Muscle layer of duodenum (tissue), 2 donors: ENCODE results near the gene MYO3B.

ENCODE experiments used
- H3K27ac ChIP-seq: one replicate; pipeline ENCODE4 v1.7.0; 2013; ENCODE audit warnings: mild to moderate bottlenecking, low read length
- H3K27me3 ChIP-seq: one replicate; pipeline ENCODE4 v1.7.0; 2013; ENCODE audit warnings: low read depth, mild to moderate bottlenecking, control low read depth, low read length
- H3K36me3 ChIP-seq, 2 donors: one replicate each; pipeline ENCODE4 v1.7.0; 2013; ENCODE audit warnings: low read length in 2 of 2, control low read depth in 1 of 2, mild to moderate bottlenecking in 1 of 2; ENCODE audit not compliant: insufficient read depth in 2 of 2, control insufficient read depth in 1 of 2
- H3K4me1 ChIP-seq, 2 donors: one replicate each; pipeline ENCODE4 v1.7.0; 2013; ENCODE audit warnings: low read length in 2 of 2, mild to moderate bottlenecking in 2 of 2, control low read depth in 1 of 2, moderate library complexity in 1 of 2; ENCODE audit not compliant: insufficient read depth in 2 of 2, control insufficient read depth in 1 of 2
- H3K4me3 ChIP-seq, 2 donors: one replicate each; pipeline ENCODE4 v1.7.0; 2013; ENCODE audit warnings: low read length in 2 of 2, low read depth in 1 of 2, mild to moderate bottlenecking in 1 of 2
- H3K9me3 ChIP-seq, 2 donors: one replicate each; pipeline ENCODE4 v1.7.0; 2013; ENCODE audit warnings: low read length in 2 of 2, control low read depth in 1 of 2, mild to moderate bottlenecking in 1 of 2; ENCODE audit not compliant: control insufficient read depth in 1 of 2
- donor health status: healthy.

Gene MYO3B

DNA sequence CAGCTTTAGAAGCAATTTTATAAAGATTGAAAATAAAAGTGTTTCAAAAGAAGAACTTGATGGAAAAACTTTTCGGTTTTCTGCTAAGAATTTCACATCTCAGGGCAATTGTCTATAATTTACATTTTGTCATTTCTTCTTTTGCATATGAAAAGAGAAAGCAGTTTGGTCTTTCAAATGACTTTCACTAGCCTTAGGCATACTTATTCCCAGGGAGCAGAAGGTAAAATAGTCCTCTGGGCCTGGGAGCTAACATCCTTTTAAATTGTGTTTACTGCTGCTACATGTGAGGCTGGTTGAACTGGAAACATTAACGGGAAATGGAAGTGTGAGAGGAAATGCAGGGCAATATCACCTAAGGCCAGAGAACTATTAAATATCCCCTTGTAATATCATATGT is 37.1 kb downstream of the MYO3B start:
- no peaks in the 10 kb centered on the region for H3K4me1 ChIP-seq
- no peak overlapping the region for H3K27ac ChIP-seq
- H3K9me3 ChIP-seq, result no peaks in the 10 kb centered on the region
- H3K4me3 ChIP-seq, result no peak overlapping the region
- H3K36me3 ChIP-seq, result no peaks in the 10 kb centered on the region
- no peaks in the 10 kb centered on the region for H3K27me3 ChIP-seq

DNA sequence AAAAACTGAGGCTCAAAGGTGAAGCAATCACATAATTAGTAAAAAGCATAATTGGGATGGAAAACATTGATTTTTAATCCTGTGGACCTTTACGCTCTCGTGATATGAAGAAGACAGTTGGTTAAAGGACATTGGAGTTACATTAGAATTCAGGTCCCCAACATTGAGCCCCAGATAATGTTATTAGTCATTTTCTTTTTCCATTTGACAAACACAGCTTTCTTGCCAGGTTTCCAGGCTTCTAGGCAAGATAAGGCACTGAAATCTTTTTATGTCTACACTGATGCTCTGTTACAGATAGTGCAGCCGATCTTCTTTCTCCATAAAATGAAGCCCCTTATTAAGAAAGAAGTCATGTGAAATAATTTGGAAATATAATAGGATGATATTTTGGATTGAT is 38.5 kb downstream of the MYO3B start:
- H3K4me3 ChIP-seq, result no peak overlapping the region
- H3K27me3 ChIP-seq, result no peaks in the 10 kb centered on the region
- no peaks in the 10 kb centered on the region for H3K9me3 ChIP-seq
- H3K27ac ChIP-seq, result no peak overlapping the region
- H3K4me1 ChIP-seq, result peaks cover 0 to 4% of the 10 kb centered on the region in 2 donors
- H3K36me3 ChIP-seq, result no peaks in the 10 kb centered on the region

DNA sequence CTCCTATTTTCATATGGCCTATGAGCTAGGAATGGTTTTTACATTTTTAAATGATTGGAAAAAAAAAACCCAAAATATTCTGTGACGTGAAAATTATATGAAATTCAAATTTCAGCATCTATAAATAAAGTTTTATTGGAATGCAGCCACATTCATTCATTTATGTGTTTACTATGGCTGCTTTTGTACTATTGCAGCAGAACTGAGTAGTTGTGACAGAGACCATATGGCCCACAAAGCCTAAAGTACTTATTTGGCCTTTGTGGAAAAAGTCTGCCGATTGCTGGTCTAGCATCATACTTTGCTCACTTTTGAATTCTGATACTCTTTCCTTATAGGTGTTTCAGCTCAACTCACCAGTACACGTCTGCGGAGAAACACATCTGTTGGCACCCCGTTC is 39.0 kb downstream of the MYO3B start:
- Histone ChIP-seq H3K27ac (no peak overlapping the region), H3K36me3 (no peaks in the 10 kb centered on the region), H3K9me3 (no peaks in the 10 kb centered on the region), H3K4me3 (no peak overlapping the region), H3K4me1 (peaks cover 0 to 8% of the 10 kb centered on the region in 2 donors), H3K27me3 (no peaks in the 10 kb centered on the region)

DNA sequence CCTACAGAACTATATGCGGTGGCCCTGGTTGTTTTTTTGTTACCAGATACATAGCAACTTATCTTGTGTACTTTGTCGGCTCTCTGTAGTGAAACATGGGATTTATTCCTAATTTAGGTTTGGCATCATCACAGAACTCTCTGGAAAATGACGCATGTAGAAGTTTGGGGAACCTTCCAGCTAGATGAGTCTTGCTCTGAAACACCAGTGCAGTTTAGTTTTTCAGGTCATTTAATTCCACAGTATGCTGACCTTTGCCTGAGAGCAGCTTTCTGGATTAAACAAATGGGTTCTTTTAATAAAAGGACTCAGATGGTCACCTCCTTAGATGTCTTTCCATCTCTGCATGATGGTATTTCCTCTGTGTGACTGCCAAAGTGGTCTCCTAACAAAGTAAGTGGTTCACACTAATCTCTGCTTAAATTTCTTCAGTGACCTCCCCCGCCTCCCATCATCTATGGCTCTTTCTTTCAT is 39.9 kb downstream of the MYO3B start:
- H3K4me1 ChIP-seq, result peaks cover 0 to 10% of the 10 kb centered on the region in 2 donors
- H3K4me3 ChIP-seq, result no peak overlapping the region
- H3K27me3 ChIP-seq, result no peaks in the 10 kb centered on the region
- H3K36me3 ChIP-seq, result no peaks in the 10 kb centered on the region
- no peaks in the 10 kb centered on the region for H3K9me3 ChIP-seq
- peak overlapping the region; percentile 47 for H3K27ac ChIP-seq

DNA sequence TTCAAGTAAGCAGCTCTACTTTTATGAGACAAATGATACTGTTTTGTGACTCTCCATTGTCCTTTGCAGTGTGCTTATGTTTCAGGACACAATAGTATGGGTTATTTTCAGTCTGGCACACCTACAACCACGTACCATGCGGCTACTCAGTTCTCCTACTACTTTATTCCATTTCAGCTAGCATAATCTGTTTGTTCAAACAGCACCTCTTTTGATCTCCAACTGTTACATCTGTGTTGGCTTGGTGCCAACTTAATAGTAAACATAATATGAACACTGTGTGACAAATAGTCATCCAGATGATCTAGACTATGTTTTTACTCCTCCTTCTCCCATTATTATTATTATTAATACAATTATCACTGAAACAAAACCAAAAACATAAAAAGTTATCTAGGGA is 40.5 kb downstream of the MYO3B start:
- no peak overlapping the region for H3K4me3 ChIP-seq
- no peak overlapping the region for H3K27ac ChIP-seq
- H3K27me3 ChIP-seq, result no peaks in the 10 kb centered on the region
- H3K9me3 ChIP-seq, result no peaks in the 10 kb centered on the region
- peaks cover 0 to 10% of the 10 kb centered on the region in 2 donors for H3K4me1 ChIP-seq
- H3K36me3 ChIP-seq, result no peaks in the 10 kb centered on the region

DNA sequence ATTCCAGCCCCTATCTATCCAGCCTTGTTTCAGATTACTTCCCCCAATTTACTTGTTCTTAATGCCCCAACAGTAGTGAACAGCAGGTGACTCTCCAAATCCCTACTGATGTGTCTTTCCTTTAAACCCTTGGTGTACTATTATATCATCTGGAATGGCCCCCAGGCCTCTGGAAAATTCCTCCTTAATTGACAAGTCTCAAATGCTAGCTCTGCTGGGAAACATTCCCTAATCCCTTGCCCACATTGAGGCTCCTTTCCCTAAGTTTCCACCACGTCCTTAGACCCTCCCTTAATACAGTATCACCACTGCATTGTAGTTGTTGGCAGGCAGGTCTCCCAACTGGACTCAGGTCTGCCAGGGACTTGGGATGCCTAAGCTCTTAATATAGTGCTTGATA is 41.0 kb downstream of the MYO3B start:
- Histone ChIP-seq H3K9me3 (no peaks in the 10 kb centered on the region), H3K27me3 (no peaks in the 10 kb centered on the region), H3K4me3 (no peak overlapping the region), H3K36me3 (no peaks in the 10 kb centered on the region), H3K27ac (no peak overlapping the region), H3K4me1 (peaks cover 0 to 10% of the 10 kb centered on the region in 2 donors)

DNA sequence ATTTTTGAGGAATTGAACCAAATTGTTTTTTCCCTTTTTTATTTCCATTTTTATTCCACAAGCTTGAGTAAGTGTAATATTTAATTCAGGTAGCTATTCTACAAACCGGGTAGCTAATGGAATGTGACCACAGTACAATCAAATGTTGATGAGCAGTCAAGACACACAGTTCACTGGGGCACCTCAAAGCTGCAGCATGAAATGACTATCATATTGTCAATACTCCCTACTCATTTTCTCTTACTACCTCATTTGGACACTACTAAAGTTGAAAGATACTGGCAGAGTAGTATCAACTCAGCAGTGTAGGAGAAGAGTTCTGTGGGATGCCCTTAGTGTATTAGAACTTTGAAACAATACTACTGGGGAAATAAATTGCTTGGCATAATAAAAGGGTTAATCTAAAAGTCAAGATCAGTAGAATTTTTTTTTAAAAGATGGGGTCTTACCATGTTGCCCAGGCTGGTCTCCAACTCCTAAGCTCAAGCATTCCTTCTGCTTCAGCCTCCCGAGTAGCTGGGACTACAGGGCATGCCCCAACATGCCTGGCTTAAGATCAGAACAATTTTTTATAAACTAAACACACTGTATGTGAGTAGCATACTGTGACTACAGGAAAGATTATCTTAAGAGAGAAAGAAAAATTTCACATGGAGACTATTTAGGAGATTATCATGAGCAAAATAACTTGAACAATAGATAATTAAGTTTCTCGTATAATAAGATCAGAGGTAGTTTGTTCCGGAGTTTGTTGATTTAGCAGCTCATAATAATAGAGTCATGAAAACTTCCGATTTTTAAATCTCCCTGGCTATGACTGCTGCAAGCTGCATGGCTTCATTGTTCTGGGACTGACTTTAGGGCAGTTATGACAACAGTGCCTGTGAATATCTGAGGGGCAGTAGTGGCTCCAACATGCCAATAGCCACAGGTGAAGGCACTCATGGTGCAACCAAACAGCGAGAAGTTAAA is 43.7 kb downstream of the MYO3B start:
- Histone ChIP-seq H3K27ac (no peak overlapping the region), H3K27me3 (no peaks in the 10 kb centered on the region), H3K9me3 (no peaks in the 10 kb centered on the region), H3K4me3 (peak overlapping the region in 1 of 2 donors; percentile 33), H3K36me3 (no peaks in the 10 kb centered on the region), H3K4me1 (peaks cover 10% of the 10 kb centered on the region in 2 donors)

DNA sequence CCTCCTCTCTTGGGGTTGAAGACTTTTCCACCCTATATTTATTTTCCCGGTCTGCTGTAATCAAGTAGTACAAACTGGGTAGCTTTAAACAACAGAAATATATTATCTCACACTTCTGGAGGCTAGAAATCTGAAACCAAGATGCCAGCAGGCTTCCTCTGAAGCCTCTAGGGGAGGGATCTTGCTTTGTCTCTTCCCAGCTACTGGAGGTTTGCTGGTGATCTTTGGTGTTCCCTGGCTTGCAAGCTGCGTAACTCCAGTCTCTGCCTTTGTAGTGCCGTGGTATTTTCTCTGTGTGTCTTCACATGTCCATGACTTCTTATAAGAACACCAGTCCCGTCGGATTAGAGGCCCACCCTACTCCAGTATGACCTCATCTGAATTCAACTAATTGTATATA is 44.4 kb downstream of the MYO3B start:
- Histone ChIP-seq H3K4me3 (no peak overlapping the region), H3K27me3 (no peaks in the 10 kb centered on the region), H3K36me3 (no peaks in the 10 kb centered on the region), H3K4me1 (peaks cover 10% of the 10 kb centered on the region in 2 donors), H3K27ac (no peak overlapping the region), H3K9me3 (no peaks in the 10 kb centered on the region)

DNA sequence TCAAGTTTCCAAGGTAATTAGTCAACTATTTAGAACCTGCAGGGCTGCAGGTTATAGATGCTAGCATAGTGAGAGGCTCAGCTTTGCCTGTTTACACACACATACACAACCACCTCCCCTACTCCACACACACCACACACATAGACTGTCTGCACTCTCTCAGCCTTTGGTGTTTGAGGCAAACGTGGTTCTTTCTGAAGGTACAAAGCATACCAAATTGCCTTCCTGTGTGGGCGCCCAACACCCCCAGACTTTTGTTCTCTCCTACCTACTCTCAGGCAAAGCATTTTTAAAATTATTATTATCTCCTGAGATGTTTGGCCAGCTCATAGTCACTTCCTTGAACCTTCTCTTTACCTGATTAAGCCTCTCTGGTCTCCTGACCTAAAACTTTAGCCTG is 44.9 kb downstream of the MYO3B start:
- H3K9me3 ChIP-seq, result no peaks in the 10 kb centered on the region

DNA sequence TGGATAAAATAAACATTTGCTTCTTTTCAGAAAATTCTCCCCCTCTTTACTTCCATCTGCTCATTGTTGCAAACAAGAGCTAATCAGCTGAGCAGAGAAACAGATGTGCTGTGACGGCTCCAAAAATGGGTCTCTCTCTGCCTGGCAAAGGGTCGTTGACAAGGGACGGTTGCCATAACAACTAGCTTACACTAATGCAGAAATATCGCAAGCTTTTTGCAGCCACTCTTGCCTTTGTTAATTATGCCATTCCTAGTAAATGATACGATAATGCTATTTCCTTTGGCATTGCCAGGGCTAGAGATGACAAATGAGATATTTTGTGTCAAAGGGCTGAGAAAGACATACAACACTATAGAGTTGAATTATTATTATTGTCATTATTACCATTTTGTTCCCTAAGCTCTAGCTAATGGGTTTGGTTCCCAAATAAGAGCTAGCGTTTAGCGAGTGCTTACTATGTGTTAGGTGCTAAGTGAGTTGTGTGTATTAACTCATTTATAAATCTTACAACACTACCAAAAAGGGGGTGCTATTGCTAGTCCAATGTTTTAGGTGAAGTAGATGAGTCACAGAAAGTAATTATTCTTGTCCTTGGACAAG is 46.8 kb downstream of the MYO3B start:
- Histone ChIP-seq H3K27me3 (no peaks in the 10 kb centered on the region), H3K27ac (no peak overlapping the region), H3K36me3 (no peaks in the 10 kb centered on the region), H3K9me3 (no peaks in the 10 kb centered on the region), H3K4me3 (no peak overlapping the region), H3K4me1 (peaks cover 10% of the 10 kb centered on the region in 2 donors)

More for the DNA sequence above, 44.9 kb downstream of the MYO3B start:
- H3K4me3 ChIP-seq, result no peak overlapping the region
- peaks cover 10% of the 10 kb centered on the region in 2 donors for H3K4me1 ChIP-seq
- H3K27ac ChIP-seq, result no peak overlapping the region
- H3K27me3 ChIP-seq, result no peaks in the 10 kb centered on the region
- H3K36me3 ChIP-seq, result no peaks in the 10 kb centered on the region

DNA sequence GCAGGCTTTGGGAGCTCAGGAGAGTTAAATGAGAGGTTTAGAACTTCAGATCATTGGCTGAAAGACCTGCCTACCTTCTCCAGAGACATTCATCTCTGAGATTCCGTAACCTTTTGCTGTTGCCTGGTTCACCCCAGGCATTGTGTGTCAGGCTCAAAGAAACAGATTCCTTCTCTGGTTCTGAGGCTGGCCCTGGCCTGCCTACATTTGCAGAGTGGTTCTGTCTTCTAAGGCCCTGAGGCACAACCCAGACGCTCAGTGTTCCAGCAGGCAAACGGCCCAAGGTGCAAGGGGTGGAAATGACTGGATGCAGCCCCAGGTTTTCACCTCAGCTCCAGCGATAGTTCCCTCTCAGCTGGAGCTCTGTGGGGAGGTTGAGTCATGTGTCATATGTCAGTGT is 48.3 kb downstream of the MYO3B start:
- H3K36me3 ChIP-seq, result no peaks in the 10 kb centered on the region
- H3K27ac ChIP-seq, result no peak overlapping the region
- no peaks in the 10 kb centered on the region for H3K9me3 ChIP-seq

More for the DNA sequence above, 48.3 kb downstream of the MYO3B start:
- H3K4me3 ChIP-seq, result no peak overlapping the region
- H3K27me3 ChIP-seq, result no peaks in the 10 kb centered on the region
- peaks cover 6 to 10% of the 10 kb centered on the region in 2 donors for H3K4me1 ChIP-seq
